NCI-H460 (cell line): ENCODE results near the gene SCN3B. TPM values are rescaled to one million over a fixed set of nuclear protein-coding genes. Genes with fewer than 3 reads are reported as not detected.
"Not testable (repeated sequence)": the region's sequence is repeated elsewhere in the genome, so short reads cannot be mapped to it uniquely, and the experiment has no call there.

Experiments
- DNase-seq: peaks from one replicate; pipeline ENCODE4 v3.0.0-alpha.2; 2016; ENCODE audit warnings: low read depth; ENCODE audit errors: extremely low read depth
- total RNA-seq: library from RNA; depleted of rRNA; stranded (reverse); fragments of >200 nt; shearing (Covaris generic); gene quantifications from 2 replicates; pipeline ENCODE4 v1.2.3, GENCODE V29; 2014

The SCN3B gene
- total RNA-seq, 1 experiment from 2014 or later, result 0.15 TPM

- not testable (repeated sequence) for DNase-seq
Measured at GRCh38 chr11:123659965-123660364, 5.5 kb upstream of the SCN3B start.

DNA sequence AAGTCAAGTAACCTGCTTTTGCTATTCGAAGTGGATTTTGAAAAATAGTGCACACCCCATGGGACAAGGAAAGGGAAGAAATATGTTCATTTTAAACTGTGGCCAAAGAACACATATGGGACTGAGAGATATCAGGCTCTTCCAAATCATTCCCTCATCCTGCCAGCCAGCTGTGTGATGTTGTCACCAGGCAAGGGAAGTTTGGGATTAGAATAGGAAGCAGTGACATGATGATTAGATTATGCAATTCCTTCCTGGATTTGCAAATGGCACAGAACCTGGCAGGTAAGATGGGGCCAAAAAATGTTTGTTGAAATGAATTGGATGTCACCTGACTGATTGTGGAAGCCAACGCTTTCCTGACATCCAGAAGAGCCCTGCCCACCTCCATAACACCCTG, 4.9 kb upstream of the SCN3B start:
- no peak for DNase-seq

DNA sequence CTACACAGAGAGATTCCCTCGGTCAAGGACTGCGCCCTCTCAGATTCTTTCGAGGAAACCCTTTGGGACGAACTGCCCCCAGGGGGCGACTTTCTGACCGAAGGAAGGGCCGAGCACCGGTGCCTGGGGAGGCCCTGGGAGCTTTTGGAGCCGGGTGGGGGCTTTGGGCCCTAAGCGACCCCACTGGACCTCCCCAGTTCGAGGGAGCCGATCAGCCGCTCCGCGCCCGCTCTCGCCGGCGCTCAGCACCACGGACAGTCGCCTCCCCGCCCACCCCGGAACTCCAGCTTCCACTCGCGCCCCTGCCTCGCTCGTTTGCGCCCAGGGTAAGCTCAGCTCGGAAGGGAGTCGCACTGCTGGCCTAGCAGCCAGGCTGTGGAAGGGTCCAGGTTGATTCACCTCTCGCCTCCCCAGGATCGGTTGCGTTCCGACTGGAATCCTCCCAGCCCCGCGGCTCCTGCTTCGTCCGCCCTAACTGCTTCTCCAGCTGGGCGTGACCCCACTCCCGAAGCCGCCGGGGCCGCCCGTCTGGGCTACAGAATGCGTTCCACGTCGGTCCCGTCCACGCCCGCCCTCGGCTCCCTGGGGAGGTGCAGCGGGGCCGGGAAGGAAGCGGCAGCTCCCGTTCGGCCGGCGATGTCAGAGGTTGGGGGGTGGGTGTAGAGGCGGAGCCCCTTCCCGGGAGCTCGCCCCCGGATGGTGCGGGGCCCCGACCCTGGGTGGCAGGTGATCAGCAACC, 428 bp downstream of the SCN3B start:
- no peak for DNase-seq

DNA sequence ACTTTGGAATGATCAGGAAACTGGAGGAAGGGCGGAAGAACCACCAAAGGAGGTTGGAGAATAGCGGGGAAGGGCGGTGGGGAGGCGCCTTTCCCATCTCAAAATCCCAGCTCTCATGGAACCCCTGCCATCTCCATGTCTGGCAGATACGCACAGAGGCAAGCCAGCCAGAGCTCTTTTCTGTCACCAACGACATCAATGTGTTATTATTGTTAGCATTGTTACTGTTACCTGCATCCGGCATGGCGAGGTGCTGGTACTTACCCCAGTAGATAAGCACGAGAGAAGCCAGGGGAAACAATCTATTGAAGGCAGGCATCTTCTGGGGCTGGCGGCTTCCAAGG, 969 bp downstream of the SCN3B start:
- no peak for DNase-seq

- no peak for DNase-seq
Measured at GRCh38 chr11:123652599-123652998, 1.8 kb downstream of the SCN3B start.

GRCh38 chr11:123650901-123651300, 3.5 kb downstream of the SCN3B start:
- DNase-seq, result no peak

GRCh38 chr11:123645286-123645975, 9.0 kb downstream of the SCN3B start:
- DNase-seq, result no peak

DNA sequence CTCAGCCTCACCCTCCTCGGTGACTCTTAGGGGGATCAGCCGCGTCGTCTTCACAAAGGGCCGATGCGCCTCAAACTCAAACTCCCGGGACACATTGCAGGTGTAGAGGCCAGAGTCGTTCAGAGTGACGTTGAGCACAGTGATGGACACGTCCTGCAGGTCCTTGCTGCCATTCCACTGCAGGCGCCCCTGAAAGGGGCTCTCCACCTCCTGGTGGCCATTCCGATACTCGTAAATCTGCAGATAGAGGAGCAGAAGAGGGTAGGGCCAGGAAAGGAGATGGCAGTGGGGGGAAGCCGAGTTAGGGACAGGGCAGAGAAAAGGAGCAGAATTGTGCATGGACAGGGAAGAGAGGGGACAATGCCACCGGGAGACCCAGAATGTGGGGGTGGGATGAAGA, 12.0 kb downstream of the SCN3B start:
- DNase-seq, result no peak

- no peak for DNase-seq
Measured at GRCh38 chr11:123641495-123641840, 13.0 kb downstream of the SCN3B start.

- DNase-seq, result no peak
Measured at GRCh38 chr11:123640677-123641494, 13.5 kb downstream of the SCN3B start.

GRCh38 chr11:123640029-123640428, 14.4 kb downstream of the SCN3B start:
- DNase-seq, result no peak

DNA sequence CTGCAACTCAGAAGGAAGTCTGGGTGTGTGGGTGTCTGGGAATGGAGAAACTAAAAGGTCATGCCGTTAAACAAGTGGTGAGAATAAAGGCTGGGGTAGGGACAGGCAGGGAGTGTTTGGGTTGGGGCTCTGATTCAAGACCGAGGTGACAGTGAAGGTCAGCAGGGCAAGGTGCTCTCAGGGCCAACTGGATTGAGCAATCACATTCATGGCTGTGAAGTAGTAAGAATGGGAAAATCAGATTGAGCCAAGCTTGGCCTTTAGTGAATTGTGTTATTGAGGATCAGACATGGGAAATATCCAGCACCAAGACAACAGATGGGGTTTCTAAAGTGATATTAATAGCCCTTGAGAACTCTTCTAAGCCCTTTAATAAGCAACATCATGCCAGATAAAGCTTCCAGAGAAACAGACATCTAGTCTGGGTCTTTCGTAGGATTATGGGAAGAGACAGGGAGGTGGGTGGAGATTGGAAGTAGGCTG, 24.3 kb downstream of the SCN3B start:
- no peak for DNase-seq

DNA sequence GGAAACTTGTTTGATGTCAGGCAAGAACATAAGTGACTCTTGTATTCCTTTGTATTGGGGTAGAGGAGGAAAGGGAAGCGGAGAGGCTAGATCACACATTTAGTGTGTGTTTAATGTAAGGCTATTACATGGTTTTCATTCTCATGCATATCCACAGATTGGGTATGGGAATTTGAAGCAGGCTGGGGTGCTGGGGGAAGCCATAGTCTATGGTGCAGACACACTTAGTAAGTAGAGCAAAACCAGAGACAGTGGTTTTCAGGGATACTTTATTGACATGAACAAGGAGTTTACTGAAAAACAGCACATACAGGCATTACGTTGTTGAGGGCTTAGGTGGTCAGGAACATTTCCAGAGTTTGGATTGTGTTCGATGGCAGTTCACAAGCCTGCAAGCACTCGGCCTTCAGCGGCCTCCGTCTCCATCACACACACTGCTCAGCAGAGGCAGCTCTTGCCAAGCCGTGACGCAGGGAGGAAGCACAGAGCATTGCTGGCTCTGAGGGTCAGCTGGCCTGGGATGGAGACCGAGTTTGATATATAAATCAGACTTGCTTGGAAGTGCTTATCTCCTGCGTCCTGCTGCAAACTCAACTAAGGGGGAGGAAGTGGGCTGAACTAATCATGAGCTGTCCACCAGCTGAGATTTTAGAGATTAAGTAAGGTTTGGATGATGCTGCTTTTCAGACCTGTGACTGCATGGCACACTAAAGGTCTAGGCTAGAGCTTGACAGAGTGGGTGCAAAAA, 25.3 kb downstream of the SCN3B start:
- DNase-seq, result no peak

DNA sequence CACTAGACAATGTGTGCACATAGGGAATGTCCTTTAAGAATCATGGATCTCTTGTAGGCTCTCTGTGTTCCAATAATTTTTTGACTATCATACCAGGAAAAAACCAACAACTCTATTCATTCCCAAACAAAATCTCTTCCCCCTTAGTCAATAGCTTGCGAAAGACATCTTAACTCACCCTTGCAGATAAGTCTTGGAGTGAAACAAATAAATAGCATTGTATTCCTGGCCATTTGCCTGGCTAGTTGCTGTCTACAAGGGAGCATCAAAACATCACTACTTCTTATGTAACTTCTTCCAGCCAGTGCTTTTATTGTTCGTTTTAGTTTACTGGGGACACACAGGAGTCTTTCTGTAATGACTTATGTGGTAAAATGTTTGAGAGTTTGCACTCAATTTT, 29.4 kb downstream of the SCN3B start:
- no peak for DNase-seq

DNA sequence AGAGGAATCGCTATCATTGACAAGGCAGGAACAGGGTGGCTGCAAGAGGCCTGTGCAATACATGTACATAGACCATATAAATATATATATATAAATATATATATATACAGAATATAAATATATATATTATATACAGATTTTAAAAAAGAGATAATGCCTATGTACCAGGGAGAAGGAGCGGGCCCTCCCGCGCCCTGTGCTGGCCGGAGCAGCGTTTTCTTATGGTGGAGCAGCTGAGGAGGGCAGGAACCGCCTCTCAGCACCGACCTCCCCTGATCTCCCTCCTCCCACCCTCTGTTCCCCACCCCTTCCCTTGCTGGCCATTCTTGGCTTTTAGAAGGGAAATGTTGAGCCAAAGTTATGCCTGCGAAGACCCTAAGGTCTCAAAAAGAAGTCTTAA, 31.8 kb downstream of the SCN3B start:
- DNase-seq, result no peak

GRCh38 chr11:123616505-123617198, 37.8 kb downstream of the SCN3B start:
- no peak for DNase-seq

DNA sequence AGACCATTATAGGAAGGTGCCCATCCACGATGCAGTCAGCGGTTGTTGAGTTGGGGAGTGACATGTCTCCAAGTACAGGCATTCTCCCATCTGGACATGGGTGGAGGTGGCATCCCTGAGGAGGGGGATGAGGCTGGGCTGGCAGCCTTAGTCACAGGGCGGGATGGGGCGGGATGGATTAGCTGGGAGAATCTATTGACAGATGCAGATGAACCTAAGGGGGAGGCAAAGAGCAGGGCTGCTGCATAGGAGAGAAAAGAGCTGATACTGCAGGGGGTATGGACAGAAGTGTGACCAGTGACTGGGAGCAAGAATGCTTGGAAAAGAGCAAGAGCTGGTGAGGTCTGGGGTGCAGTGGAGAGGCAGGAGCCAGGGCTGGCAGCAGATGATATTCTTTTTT, 42.7 kb downstream of the SCN3B start:
- no peak for DNase-seq

GRCh38 chr11:123608945-123609344, 45.5 kb downstream of the SCN3B start:
- no peak for DNase-seq

DNA sequence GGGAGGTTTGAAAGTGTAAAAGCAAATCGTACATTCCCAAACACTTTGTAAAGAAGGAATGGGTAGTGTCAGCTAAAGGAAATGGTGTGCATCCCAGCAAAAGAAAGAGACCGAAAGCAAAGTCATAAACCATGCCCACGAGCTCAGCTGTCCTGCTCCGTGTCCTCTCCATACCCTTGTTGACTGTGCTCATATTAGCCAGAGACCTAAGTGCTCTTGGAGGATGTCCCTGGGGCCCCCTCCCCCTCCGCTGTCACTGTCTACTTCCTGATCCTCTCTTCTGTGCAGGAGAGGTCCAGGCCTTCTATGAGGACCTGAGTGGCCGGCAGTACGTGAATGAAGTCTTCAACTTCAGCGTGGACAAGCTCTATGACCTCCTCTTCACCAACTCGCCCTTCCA, 46.1 kb downstream of the SCN3B start:
- DNase-seq, result no peak

- DNase-seq, result no peak
Measured at GRCh38 chr11:123607781-123608180, 46.6 kb downstream of the SCN3B start.
